ENCODE data around the gene RYR2. TPM values are rescaled to one million over a fixed set of nuclear protein-coding genes. Genes with fewer than 3 reads are reported as not detected.

RYR2 gene
- polyA plus RNA-seq, 1 experiment: not detected

DNA sequence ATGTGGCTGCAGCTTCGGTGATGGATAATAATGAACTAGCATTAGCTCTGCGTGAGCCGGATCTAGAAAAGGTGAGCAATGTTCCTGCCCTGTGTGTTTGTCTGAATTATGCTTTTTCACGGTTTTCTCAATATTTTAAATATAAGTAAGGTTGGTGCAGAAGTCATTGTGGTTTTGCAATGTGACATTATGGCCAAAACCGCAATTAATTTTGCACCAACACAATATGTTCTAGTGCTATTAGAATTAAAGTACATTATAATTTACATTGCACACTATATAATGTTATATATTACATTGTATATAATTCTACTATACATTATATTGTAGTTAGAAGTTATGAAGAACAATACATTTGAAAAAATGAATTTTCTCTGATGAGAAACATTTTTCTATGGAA is 592.9 kb downstream of the RYR2 start:
- TF ChIP-seq, protein P1, sequence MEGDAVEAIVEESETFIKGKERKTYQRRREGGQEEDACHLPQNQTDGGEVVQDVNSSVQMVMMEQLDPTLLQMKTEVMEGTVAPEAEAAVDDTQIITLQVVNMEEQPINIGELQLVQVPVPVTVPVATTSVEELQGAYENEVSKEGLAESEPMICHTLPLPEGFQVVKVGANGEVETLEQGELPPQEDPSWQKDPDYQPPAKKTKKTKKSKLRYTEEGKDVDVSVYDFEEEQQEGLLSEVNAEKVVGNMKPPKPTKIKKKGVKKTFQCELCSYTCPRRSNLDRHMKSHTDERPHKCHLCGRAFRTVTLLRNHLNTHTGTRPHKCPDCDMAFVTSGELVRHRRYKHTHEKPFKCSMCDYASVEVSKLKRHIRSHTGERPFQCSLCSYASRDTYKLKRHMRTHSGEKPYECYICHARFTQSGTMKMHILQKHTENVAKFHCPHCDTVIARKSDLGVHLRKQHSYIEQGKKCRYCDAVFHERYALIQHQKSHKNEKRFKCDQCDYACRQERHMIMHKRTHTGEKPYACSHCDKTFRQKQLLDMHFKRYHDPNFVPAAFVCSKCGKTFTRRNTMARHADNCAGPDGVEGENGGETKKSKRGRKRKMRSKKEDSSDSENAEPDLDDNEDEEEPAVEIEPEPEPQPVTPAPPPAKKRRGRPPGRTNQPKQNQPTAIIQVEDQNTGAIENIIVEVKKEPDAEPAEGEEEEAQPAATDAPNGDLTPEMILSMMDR (IDR thresholded peaks at IDR 0.05; ENCODE audit: low read depth, low read length): no peak
- H3K4me3 ChIP-seq (ENCODE audit: low read depth, low read length): no peak overlapping the region
- no peak overlapping the region for H3K27ac ChIP-seq (ENCODE audit: low read depth, low read length)
- CTCF ChIA-PET: no interaction called here
- H3K9me3 ChIP-seq (ENCODE audit: control insufficient read depth, insufficient read depth, low read length): peaks cover 5% of the 10 kb centered on the region
- no peaks in the 10 kb centered on the region for H3K27me3 ChIP-seq (ENCODE audit: control insufficient read depth, insufficient read depth, low read length)
- DNase-seq (ENCODE audit: low read depth, low spot score): no peak
- POLR2A ChIA-PET: no interaction called here

DNA sequence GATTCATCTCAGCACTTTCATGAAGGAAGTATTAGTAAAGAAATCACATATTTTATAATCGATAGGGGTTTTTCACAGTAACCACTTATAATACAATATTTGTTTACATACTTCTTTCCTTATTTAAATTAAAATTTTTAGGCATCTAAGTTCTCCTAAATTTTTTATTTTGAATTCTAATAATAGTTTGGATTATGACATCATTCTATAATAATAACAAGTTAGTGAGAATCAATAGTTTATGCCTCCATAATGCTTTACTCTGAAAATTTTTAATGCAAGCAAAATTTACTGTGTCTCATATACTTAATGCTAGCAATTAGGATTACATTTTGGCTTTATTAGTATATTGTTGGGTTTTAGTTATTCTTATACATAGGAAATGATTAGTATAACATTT is 596.6 kb downstream of the RYR2 start:
- Histone ChIP-seq H3K4me3 (ENCODE audit: low read depth, low read length) (no peak overlapping the region), H3K27ac (ENCODE audit: low read depth, low read length) (no peak overlapping the region), H3K9me3 (ENCODE audit: control insufficient read depth, insufficient read depth, low read length) (peaks cover 5% of the 10 kb centered on the region; the same call in 1 of the 2 replicates), H3K27me3 (ENCODE audit: control insufficient read depth, insufficient read depth, low read length) (no peaks in the 10 kb centered on the region)
- ChIA-PET POLR2A (no interaction called here), CTCF (no interaction called here)
- TF ChIP-seq, protein P1 (IDR thresholded peaks at IDR 0.05; ENCODE audit: low read depth, low read length): no peak
- no peak for DNase-seq (ENCODE audit: low read depth, low spot score)

DNA sequence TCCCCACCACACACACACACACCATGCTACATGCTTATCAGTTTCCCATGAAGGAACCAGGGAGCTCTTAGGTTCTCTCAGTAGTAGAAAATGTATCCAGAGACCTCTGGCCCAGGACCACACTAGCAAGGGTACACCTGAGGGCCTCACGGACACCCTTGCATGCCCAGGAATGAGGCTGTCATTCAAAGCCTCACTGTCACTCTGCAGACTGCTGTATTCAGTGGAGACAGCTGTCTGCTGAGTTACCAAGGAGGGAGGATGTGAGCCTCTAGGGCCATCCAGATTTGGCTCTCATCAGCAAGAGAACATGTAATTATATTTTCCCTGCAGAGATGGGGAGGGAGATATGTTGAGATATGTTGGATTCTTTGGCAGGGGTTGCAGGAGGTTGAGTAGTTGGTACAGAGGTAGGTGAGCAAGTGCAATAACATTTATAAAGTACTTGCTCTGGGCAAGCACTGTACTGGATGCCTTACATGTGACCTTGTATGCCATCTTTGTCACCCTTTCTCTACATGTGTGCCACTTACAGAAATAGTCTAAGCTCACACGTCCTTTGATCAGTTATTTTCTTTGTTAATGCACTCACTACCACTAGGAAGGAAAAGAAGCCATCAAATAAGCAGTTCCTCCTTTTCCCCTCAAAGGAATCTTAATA is 598.2 kb downstream of the RYR2 start:
- peaks cover 8% of the 10 kb centered on the region for H3K9me3 ChIP-seq (ENCODE audit: control insufficient read depth, insufficient read depth, low read length)
- ChIA-PET POLR2A (no interaction called here), CTCF (no interaction called here)
- H3K27ac ChIP-seq (ENCODE audit: low read depth, low read length): no peak overlapping the region
- no peak for DNase-seq (ENCODE audit: low read depth, low spot score)
- TF ChIP-seq, protein P1 (IDR thresholded peaks at IDR 0.05; ENCODE audit: low read depth, low read length): no peak
- H3K27me3 ChIP-seq (ENCODE audit: control insufficient read depth, insufficient read depth, low read length): no peaks in the 10 kb centered on the region
- no peak overlapping the region for H3K4me3 ChIP-seq (ENCODE audit: low read depth, low read length)

DNA sequence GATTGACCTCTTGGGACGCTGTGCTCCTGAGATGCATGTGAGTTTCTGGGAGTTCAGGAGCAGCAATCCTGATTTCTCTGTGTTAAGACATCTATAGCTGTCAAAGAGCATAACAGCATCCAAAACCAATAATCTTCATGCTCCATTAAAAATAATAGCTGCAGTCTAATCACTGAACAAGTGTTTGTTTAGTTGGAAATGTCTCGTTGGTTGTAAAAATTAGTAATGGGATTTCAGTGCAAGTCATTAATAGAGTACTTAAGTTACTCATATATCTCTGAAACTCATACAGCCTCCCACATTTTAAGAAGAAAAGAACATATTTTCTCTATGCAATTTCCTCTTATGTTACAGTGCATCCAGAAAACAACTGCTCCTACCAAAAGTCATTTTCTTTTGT is 599.0 kb downstream of the RYR2 start:
- POLR2A ChIA-PET: no interaction called here
- Histone ChIP-seq H3K27ac (ENCODE audit: low read depth, low read length) (no peak overlapping the region), H3K4me3 (ENCODE audit: low read depth, low read length) (no peak overlapping the region), H3K9me3 (ENCODE audit: control insufficient read depth, insufficient read depth, low read length) (peaks cover 7% of the 10 kb centered on the region), H3K27me3 (ENCODE audit: control insufficient read depth, insufficient read depth, low read length) (no peaks in the 10 kb centered on the region)
- no peak for DNase-seq (ENCODE audit: low read depth, low spot score)
- TF ChIP-seq, protein P1 (IDR thresholded peaks at IDR 0.05; ENCODE audit: low read depth, low read length): no peak
- CTCF ChIA-PET: no interaction called here

DNA sequence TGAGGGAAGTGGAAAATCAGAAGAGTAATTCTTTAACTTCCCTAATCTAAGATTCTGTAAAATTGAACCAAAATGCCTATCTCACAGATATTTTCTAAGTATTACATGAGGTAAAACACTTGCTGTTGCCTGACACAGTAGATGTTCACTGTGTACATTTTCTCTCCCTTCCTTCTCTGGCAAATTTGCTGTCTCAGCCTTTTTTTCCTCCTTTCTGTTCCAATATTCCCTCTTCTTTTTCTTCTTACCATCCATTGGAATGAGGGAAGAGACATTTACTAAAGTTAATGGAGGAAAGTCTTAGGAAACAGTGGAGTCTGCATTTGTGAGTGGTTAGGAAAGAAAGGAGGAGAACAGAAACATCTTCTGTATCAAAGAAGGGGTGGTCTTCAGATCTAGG is 608.8 kb downstream of the RYR2 start:
- ChIA-PET CTCF (no interaction called here), POLR2A (no interaction called here)
- no peak for DNase-seq (ENCODE audit: low read depth, low spot score)
- Histone ChIP-seq H3K9me3 (ENCODE audit: control insufficient read depth, insufficient read depth, low read length) (peaks cover 8% of the 10 kb centered on the region; the same call in 1 of the 2 replicates), H3K27me3 (ENCODE audit: control insufficient read depth, insufficient read depth, low read length) (no peaks in the 10 kb centered on the region), H3K27ac (ENCODE audit: low read depth, low read length) (no peak overlapping the region), H3K4me3 (ENCODE audit: low read depth, low read length) (no peak overlapping the region)
- TF ChIP-seq, protein P1 (IDR thresholded peaks at IDR 0.05; ENCODE audit: low read depth, low read length): no peak

All from AG04450 (cell line).